Upper lobe of left lung (tissue), 6 donors: Measurements from ENCODE around the gene RUNX1. TPM values are rescaled to one million over a fixed set of nuclear protein-coding genes. Genes with fewer than 3 reads are reported as not detected.

Experiments
- ATAC-seq, 2 donors: fragments of 200-7000 bp; cut with Tn5 transposase; one replicate each; pipeline ENCODE4 v1.9.1; 2022; ENCODE audit warnings: mild to moderate bottlenecking in 2 of 2, moderate library complexity in 2 of 2; ENCODE audit not compliant: low FRiP score in 2 of 2
- DNase-seq, 2 donors: peaks; one replicate each; pipeline ENCODE4 v3.0.0-alpha.2; 2019 to 2020
- H3K27ac ChIP-seq, 4 donors: fragments of 200-600 bp; sonication (generic); one replicate each; pipeline ENCODE4 v1.5.1; 2016 to 2019
- H3K27me3 ChIP-seq, 4 donors: fragments of 200-600 bp; sonication (generic); one replicate each; pipeline ENCODE4 v1.5.1; 2017 to 2019
- H3K36me3 ChIP-seq, 4 donors: fragments of 200-600 bp; sonication (generic); one replicate each; pipeline ENCODE4 v1.5.1; 2016 to 2019
- H3K4me1 ChIP-seq, 4 donors: fragments of 200-600 bp; sonication (generic); one replicate each; pipeline ENCODE4 v1.5.1; 2018 to 2019
- H3K4me3 ChIP-seq, 4 donors: fragments of 200-600 bp; sonication (generic); one replicate each; pipeline ENCODE4 v1.5.1; 2017 to 2019; ENCODE audit warnings: mild to moderate bottlenecking in 2 of 4, moderate library complexity in 1 of 4
- H3K9me3 ChIP-seq, 4 donors: fragments of 200-600 bp; sonication (generic); one replicate each; pipeline ENCODE4 v1.5.1; 2018 to 2019
- EP300 ChIP-seq, 4 donors: sonication (generic); formaldehyde crosslinking; IDR thresholded peaks; one replicate each; pipeline ENCODE4 v1.5.1; 2017; ENCODE audit warnings: antibody characterized with exemption in 4 of 4, control low read depth in 2 of 4
- POLR2A ChIP-seq, 4 donors: fragments of 450-650 bp; IDR thresholded peaks; one replicate each; pipeline ENCODE4 v1.5.1; 2016 to 2017; ENCODE audit warnings: antibody characterized with exemption in 4 of 4, mild to moderate bottlenecking in 2 of 4
- POLR2AphosphoS5 ChIP-seq, 2 donors: sonication (generic); formaldehyde crosslinking; IDR thresholded peaks; one replicate each; pipeline ENCODE4 v1.5.1; 2017; ENCODE audit warnings: antibody characterized with exemption in 2 of 2
- WGBS, 2 donors: methylation state at CpG; one replicate each; pipeline ENCODE4 v1.1.5; 2017 to 2018; 5-methylcytosine and 5-hydroxymethylcytosine counted together
- total RNA-seq, 6 donors: library from RNA; depleted of rRNA in 4 of 6; stranded (reverse); fragments of >200 nt in 4 of 6; gene quantifications; one replicate each; pipeline versions ENCODE4 v1.1.0 to v1.2.1, GENCODE V29; 2016 to 2021
- TF ChIP-seq, protein P1 (sequence below), 6 experiments: fragments of 450-650 bp in 4 of 6; fragments of 200-600 bp in 2 of 6; sonication (generic) in 2 of 6; IDR thresholded peaks; one replicate each; pipeline ENCODE4 v1.5.1; 2016 to 2019; ENCODE audit warnings: antibody characterized with exemption in 6 of 6
- donor health status: DM: no; HTN: no; CAD: no; lungs with moderate emphysema.
- donor health status: DM: no; HTN: yes; CAD: no; lungs with severe emphysema.

RUNX1 gene
- total RNA-seq, 6 donors from 2014 or later: 62.2 to 252 (median 98.2) TPM

- no peaks in the 10 kb centered on the region for H3K9me3 ChIP-seq
- H3K4me3 ChIP-seq: peak overlapping the region in 3 of 4 donors; percentile 61 to 92 (median 66)
- peaks cover 8 to 47% (median 25%) of the 10 kb centered on the region in 4 donors for H3K4me1 ChIP-seq
- no peaks in the 10 kb centered on the region for H3K27me3 ChIP-seq
- WGBS, 2 donors: 35 to 60% methylated on average over 6 of the region's 6 CpGs
- H3K36me3 ChIP-seq: peaks cover 0 to 19% (median 0%) of the 10 kb centered on the region in 4 donors
- ATAC-seq: no peak
- peak overlapping the region; percentile 93 to 98 (median 94) for H3K27ac ChIP-seq
- TF ChIP-seq EP300 (IDR thresholded peaks at IDR 0.05) (no peak), POLR2AphosphoS5 (IDR thresholded peaks at IDR 0.05) (no peak), POLR2A (IDR thresholded peaks at IDR 0.05) (no peak)
- TF ChIP-seq, protein P1, sequence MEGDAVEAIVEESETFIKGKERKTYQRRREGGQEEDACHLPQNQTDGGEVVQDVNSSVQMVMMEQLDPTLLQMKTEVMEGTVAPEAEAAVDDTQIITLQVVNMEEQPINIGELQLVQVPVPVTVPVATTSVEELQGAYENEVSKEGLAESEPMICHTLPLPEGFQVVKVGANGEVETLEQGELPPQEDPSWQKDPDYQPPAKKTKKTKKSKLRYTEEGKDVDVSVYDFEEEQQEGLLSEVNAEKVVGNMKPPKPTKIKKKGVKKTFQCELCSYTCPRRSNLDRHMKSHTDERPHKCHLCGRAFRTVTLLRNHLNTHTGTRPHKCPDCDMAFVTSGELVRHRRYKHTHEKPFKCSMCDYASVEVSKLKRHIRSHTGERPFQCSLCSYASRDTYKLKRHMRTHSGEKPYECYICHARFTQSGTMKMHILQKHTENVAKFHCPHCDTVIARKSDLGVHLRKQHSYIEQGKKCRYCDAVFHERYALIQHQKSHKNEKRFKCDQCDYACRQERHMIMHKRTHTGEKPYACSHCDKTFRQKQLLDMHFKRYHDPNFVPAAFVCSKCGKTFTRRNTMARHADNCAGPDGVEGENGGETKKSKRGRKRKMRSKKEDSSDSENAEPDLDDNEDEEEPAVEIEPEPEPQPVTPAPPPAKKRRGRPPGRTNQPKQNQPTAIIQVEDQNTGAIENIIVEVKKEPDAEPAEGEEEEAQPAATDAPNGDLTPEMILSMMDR (IDR thresholded peaks at IDR 0.05): no peak
- no peak for DNase-seq
Observed at GRCh38 chr21:34883491-34884271, 165.4 kb downstream of the RUNX1 start.

DNA sequence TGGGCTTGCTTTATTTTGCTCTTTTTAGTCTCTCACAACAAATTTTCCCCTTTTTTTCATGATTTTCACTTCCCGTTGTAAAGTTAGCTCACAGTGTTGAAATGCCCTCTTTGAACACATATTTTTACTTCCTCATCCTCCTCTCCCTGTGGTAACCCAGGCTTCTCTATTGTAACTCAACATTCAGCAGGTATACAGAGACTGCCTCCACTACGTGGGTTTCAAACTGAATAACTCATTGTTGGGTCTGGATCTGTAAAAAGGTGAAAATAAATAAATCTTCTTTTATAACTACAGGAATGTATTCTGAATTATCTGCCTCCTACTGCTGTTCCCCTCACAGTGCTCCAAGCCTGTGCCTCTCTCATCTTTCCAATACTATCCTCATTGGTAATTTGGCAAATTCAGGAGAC is 166.4 kb downstream of the RUNX1 start:
- H3K4me1 ChIP-seq: peaks cover 8 to 40% (median 27%) of the 10 kb centered on the region in 4 donors
- H3K27me3 ChIP-seq: no peaks in the 10 kb centered on the region
- 30 to 45% methylated on average over 2 of the region's 2 CpGs for WGBS, 2 donors
- ATAC-seq (peak; percentile 52 to 54), DNase-seq (no peak)
- TF ChIP-seq EP300 (IDR thresholded peaks at IDR 0.05) (peak in 1 of 4 donors; percentile 5), POLR2AphosphoS5 (IDR thresholded peaks at IDR 0.05) (no peak), POLR2A (IDR thresholded peaks at IDR 0.05) (peak in 1 of 4 donors; percentile 73)
- TF ChIP-seq, protein P1 (IDR thresholded peaks at IDR 0.05): no peak
- peak overlapping the region in 3 of 4 donors; percentile 61 to 92 (median 66) for H3K4me3 ChIP-seq
- H3K27ac ChIP-seq: peak overlapping the region; percentile 93 to 98 (median 94)
- H3K36me3 ChIP-seq: peaks cover 0 to 24% (median 0%) of the 10 kb centered on the region in 4 donors
- H3K9me3 ChIP-seq: no peaks in the 10 kb centered on the region

GRCh38 chr21:34881839-34882371 is 167.2 kb downstream of the RUNX1 start:
- DNase-seq (no peak), ATAC-seq (peak in 1 of 2 donors; percentile 60)
- 42 to 44% methylated on average over 4 of the region's 4 CpGs for WGBS, 2 donors
- Histone ChIP-seq H3K4me1 (peaks cover 8 to 41% (median 31%) of the 10 kb centered on the region in 4 donors), H3K27ac (peak overlapping the region; percentile 93 to 98 (median 94)), H3K9me3 (no peaks in the 10 kb centered on the region), H3K36me3 (peaks cover 0 to 32% (median 0%) of the 10 kb centered on the region in 4 donors), H3K27me3 (no peaks in the 10 kb centered on the region), H3K4me3 (peak overlapping the region in 2 of 4 donors; percentile 1 to 66)
- TF ChIP-seq EP300 (IDR thresholded peaks at IDR 0.05) (peak in 1 of 4 donors; percentile 6), POLR2A (IDR thresholded peaks at IDR 0.05) (no peak)

GRCh38 chr21:34881421-34881820 is 167.7 kb downstream of the RUNX1 start:
- no peaks in the 10 kb centered on the region for H3K9me3 ChIP-seq
- TF ChIP-seq, protein P1 (IDR thresholded peaks at IDR 0.05): no peak
- TF ChIP-seq POLR2AphosphoS5 (IDR thresholded peaks at IDR 0.05) (no peak), EP300 (IDR thresholded peaks at IDR 0.05) (no peak), POLR2A (IDR thresholded peaks at IDR 0.05) (no peak)
- DNase-seq (no peak), ATAC-seq (no peak)
- peaks cover 8 to 46% (median 33%) of the 10 kb centered on the region in 4 donors for H3K4me1 ChIP-seq
- H3K27ac ChIP-seq: peak overlapping the region; percentile 93 to 98 (median 94)
- peaks cover 0 to 33% (median 0%) of the 10 kb centered on the region in 4 donors for H3K36me3 ChIP-seq
- WGBS, 2 donors: 42 to 68% methylated on average over 3 of the region's 3 CpGs
- H3K27me3 ChIP-seq: no peaks in the 10 kb centered on the region
- H3K4me3 ChIP-seq: peak overlapping the region in 2 of 4 donors; percentile 1 to 66

DNA sequence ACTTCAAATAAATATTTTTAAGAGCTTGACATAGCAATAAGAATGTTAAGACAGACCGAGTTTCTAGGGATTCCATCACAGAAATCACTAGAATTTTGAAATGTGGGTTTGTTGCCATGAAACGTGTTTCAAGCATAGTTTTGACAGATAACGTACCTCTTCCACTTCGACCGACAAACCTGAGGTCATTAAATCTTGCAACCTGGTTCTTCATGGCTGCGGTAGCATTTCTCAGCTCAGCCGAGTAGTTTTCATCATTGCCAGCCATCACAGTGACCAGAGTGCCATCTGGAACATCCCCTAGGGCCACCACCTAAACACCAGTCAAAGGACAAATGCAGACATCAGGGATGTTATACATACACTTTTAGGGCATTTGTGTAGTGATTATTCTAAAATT is 168.7 kb downstream of the RUNX1 start:
- no peaks in the 10 kb centered on the region for H3K9me3 ChIP-seq
- peaks cover 7 to 55% (median 43%) of the 10 kb centered on the region in 4 donors for H3K4me1 ChIP-seq
- DNase-seq: no peak
- WGBS, 2 donors: 77 to 86% methylated on average over 7 of the region's 7 CpGs
- TF ChIP-seq, protein P1 (IDR thresholded peaks at IDR 0.05): no peak
- no peak for TF ChIP-seq EP300 (IDR thresholded peaks at IDR 0.05)
- no peak for TF ChIP-seq POLR2A (IDR thresholded peaks at IDR 0.05)
- no peak for TF ChIP-seq POLR2AphosphoS5 (IDR thresholded peaks at IDR 0.05)
- H3K36me3 ChIP-seq: peaks cover 0 to 39% (median 5%) of the 10 kb centered on the region in 4 donors
- ATAC-seq: no peak
- H3K27ac ChIP-seq: peak overlapping the region in 2 of 4 donors; percentile 70 to 98
- no peaks in the 10 kb centered on the region for H3K27me3 ChIP-seq
- no peak overlapping the region for H3K4me3 ChIP-seq
